K562 (cell line): ENCODE measurements around the gene AP1M1.

Experiments
- CTCF ChIP-seq, 3 experiments: IDR thresholded peaks in 2 of 3; conservative IDR thresholded peaks in 1 of 3; 2 replicates each; pipeline ENCODE4 v1.5.1; 2011 to 2012; ENCODE audit warnings: low read length in 3 of 3, mild to moderate bottlenecking in 3 of 3, control low read depth in 2 of 3, improper control_type of control experiment in 1 of 3, inconsistent platforms in 1 of 3, low read depth in 1 of 3, mixed read lengths in 1 of 3, moderate library complexity in 1 of 3; ENCODE audit not compliant: insufficient read depth in 2 of 3
- ELK1 ChIP-seq: sonication (generic); formaldehyde crosslinking; IDR thresholded peaks from 2 replicates; pipeline ENCODE4 v1.8.1; 2022; ENCODE audit warnings: missing genetic modification reagents
- FOXK2 ChIP-seq, 2 experiments: fragments of 450-650 bp; IDR thresholded peaks in 1 of 2; conservative IDR thresholded peaks in 1 of 2; 2 replicates each; pipeline ENCODE4 v1.6.1; 2016; ENCODE audit warnings: low read depth in 2 of 2, mild to moderate bottlenecking in 1 of 2
- IRF1 ChIP-seq: sonication (generic); formaldehyde crosslinking; IDR thresholded peaks from 2 replicates; pipeline ENCODE4 v1.8.0; 2022; ENCODE audit warnings: missing genetic modification reagents, mild to moderate bottlenecking, borderline replicate concordance

GRCh38 chr19:16167055-16167454 lies 30.7 kb upstream of the AP1M1 start:
- no peak for TF ChIP-seq FOXK2 (conservative IDR thresholded peaks at IDR 0.05 in 1 of 2, IDR thresholded peaks at IDR 0.05 in 1 of 2; ENCODE audit: low read depth in 2 of 2)
- TF ChIP-seq ELK1: no peak
- TF ChIP-seq IRF1: no peak
- TF ChIP-seq CTCF (IDR thresholded peaks at IDR 0.05 in 2 of 3, conservative IDR thresholded peaks at IDR 0.05 in 1 of 3; ENCODE audit: insufficient read depth in 2 of 3, low read depth in 1 of 3, low read length in 3 of 3): no peak
